Measurements from ENCODE around the gene POLD4. TPM values are rescaled to one million over a fixed set of nuclear protein-coding genes. Genes with fewer than 3 reads are reported as not detected.

The POLD4 gene
- total RNA-seq, 1 experiment from 2014 or later, result 56.2 TPM

DNA sequence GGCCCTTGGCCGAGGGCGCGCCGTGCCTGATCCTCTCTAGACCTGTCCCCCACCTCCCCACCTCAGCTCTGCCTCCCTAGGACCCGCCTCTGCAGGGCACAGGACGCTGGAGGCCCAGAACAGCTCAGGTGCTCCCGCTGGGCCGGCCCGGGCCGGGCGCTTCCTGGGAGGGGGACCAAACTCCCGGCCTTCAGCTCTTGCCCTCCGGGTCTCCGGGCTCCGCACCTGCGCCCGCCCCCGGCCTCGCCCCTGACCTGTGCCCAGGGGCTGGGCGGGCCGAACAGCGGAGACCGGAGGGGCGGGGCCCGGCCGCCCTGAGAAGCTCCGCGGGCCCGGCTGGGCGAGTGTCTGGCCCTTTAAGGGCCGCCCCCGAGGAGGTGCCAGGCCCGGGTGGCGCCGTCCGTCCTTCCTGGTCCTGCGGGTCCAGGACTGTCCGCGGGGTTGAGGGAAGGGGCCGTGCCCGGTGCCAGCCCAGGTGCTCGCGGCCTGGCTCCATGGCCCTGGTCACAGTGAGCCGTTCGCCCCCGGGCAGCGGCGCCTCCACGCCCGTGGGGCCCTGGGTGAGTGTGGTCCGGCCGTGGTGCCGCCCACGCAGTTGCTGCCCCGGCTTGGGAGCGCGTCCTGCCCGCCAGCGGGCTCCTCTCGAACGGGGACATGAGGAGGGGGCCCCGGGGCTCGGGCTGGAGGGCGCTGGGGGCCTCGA lies 50.1 kb downstream of the POLD4 start, which contains the start of gene SSH3:
TSS of gene SSH3 (plus strand) at position 399 of the 703 bp plus-strand sequence. CDS start at position 495, 96 bp downstream.
- DNase-seq (ENCODE audit: low read depth), result peak; percentile 67

DNA sequence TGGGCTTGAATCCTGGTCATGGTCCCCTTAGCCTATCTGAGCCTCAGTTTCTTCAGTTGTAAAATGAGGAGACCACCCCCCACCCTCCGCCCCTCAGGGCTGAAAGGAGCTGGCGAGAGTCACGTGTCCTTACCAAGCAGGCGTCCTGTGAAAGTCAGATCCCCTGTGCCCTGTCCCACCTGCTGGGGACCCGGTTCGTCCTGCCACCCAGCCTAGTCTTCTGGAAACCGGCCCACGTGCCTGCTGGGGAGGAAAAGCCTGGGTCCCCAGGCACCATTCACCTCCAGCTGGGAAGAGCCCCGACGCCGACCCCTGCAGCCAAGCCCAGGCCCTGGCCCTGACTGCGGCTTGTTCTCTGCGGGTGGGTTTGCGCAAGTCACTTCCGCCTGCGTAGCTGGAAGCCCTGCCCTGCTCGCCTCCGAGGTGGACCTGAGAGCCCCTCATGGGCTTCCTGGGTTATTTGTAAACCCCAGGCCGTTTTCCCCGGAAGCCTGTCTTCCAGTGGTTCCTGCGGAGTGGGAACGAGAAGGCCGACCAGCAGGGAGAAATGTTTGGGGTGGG lies 50.7 kb downstream of the POLD4 start:
- DNase-seq (ENCODE audit: low read depth), result peak; percentile 32

DNA sequence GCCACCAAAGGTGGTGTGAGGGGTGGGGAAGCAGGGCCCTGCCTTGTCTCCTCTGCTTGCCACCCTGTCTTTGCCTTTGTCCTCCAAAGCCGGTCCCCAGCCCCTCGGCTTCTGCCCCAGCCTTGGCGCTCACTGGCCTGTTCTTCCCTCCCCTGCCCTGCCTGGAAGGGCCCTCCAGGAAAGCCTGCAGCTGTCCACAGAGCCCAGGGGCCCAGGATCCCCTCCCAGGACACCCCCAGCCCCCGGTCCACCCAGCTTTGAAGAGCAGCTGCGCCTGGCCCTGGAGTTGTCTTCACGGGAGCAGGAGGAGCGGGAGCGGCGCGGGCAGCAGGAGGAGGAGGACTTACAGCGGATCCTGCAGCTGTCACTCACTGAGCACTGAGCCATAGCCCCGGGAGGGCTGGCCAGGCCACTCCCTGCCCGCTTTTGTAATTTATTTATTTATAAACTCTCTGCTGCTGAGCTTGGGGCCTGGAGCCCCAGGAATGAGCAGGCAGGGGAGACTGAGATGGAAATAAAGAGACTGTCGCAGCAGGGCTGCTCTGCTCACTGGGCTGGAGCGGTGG lies 51.3 kb downstream of the POLD4 start:
- no peak for DNase-seq (ENCODE audit: low read depth)

DNA sequence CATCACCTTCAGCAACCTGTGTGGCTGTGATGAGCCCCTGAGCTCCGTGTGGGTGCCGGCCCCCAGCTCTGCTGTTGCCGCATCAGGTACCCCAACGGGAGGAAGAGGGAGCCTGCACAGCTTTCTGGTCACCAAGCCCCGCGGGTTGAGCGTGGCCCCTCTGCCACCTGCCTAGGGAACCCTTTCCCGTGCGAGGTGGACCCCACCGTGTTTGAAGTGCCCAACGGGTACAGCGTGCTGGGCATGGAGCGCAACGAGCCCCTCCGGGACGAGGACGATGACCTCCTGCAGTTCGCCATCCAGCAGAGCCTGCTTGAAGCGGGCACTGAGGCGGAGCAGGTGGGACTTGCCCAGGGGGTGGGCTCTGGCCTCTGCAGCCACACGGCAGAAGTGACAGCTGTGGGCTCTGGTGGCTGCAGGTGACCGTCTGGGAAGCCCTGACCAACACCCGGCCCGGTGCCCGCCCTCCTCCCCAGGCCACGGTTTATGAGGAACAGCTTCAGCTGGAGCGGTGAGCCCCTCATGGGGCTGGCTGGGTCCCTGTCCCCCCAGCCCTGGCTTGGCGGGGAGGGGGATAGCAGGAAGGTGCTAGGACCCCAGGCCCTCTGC lies 51.9 kb downstream of the POLD4 start:
- no peak for DNase-seq (ENCODE audit: low read depth)

Other genes starting within 250 kb of the POLD4 start
- gene KDM2A, start 234.3 kb downstream of the POLD4 start, total RNA-seq (2014; rRNA removed; shearing (Covaris generic)), result 24.6 and 31.8 TPM in 2 replicates
- gene GRK2, start 87.1 kb downstream of the POLD4 start, total RNA-seq (2014; rRNA removed; shearing (Covaris generic)), result 27.5 and 54.1 TPM in 2 replicates
- 13.1 and 24.0 TPM in 2 replicates for gene ANKRD13D, start 64.2 kb downstream of the POLD4 start, total RNA-seq (2014; rRNA removed; shearing (Covaris generic))
- gene SSH3, start 50.0 kb downstream of the POLD4 start, total RNA-seq (2014; rRNA removed; shearing (Covaris generic)), result 2.9 and 6.9 TPM in 2 replicates
- gene CLCF1, start 20.1 kb upstream of the POLD4 start, total RNA-seq (2014; rRNA removed; shearing (Covaris generic)), result 7.1 TPM in 2 replicates
- 9.0 and 11.3 TPM in 2 replicates for gene RAD9A, start 38.4 kb upstream of the POLD4 start, total RNA-seq (2014; rRNA removed; shearing (Covaris generic))
- gene PPP1CA, start 48.3 kb upstream of the POLD4 start, total RNA-seq (2014; rRNA removed; shearing (Covaris generic)), result 220 and 273 TPM in 2 replicates
- gene TBC1D10C, start 50.5 kb upstream of the POLD4 start, total RNA-seq (2014; rRNA removed; shearing (Covaris generic)), result not detected in 2 replicates
- 0.34 TPM in 1 of 2 replicates, not detected in the other for gene CARNS1, start 62.1 kb upstream of the POLD4 start, total RNA-seq (2014; rRNA removed; shearing (Covaris generic))
- 36.6 and 42.5 TPM in 2 replicates for gene RPS6KB2, start 74.9 kb upstream of the POLD4 start, total RNA-seq (2014; rRNA removed; shearing (Covaris generic))
- 1.1 and 3.0 TPM in 2 replicates for gene PTPRCAP, start 84.1 kb upstream of the POLD4 start, total RNA-seq (2014; rRNA removed; shearing (Covaris generic))
- 78.7 and 85.8 TPM in 2 replicates for gene CORO1B, start 89.9 kb upstream of the POLD4 start, total RNA-seq (2014; rRNA removed; shearing (Covaris generic))
- gene GPR152, start 99.2 kb upstream of the POLD4 start, total RNA-seq (2014; rRNA removed; shearing (Covaris generic)), result not detected in 2 replicates
- 0.06 and 0.15 TPM in 2 replicates for gene CABP4, start 101.8 kb upstream of the POLD4 start, total RNA-seq (2014; rRNA removed; shearing (Covaris generic))
- 9.4 and 36.5 TPM in 2 replicates for gene TMEM134, start 115.7 kb upstream of the POLD4 start, total RNA-seq (2014; rRNA removed; shearing (Covaris generic))
- gene AIP, start 129.5 kb upstream of the POLD4 start, total RNA-seq (2014; rRNA removed; shearing (Covaris generic)), result 69.5 and 78.5 TPM in 2 replicates
- gene PITPNM1, start 151.8 kb upstream of the POLD4 start, total RNA-seq (2014; rRNA removed; shearing (Covaris generic)), result 24.6 and 32.1 TPM in 2 replicates
- 37.7 and 43.0 TPM in 2 replicates for gene CDK2AP2, start 154.6 kb upstream of the POLD4 start, total RNA-seq (2014; rRNA removed; shearing (Covaris generic))
- not detected in 2 replicates for gene CABP2, start 169.9 kb upstream of the POLD4 start, total RNA-seq (2014; rRNA removed; shearing (Covaris generic))
- 1,082 and 1,228 TPM in 2 replicates for gene GSTP1, start 230.3 kb upstream of the POLD4 start, total RNA-seq (2014; rRNA removed; shearing (Covaris generic))

Measured in Daoy (cell line).